ENCODE data around the gene DMWD. TPM values are rescaled to one million over a fixed set of nuclear protein-coding genes. Genes with fewer than 3 reads are reported as not detected.

Gene DMWD
- polyA plus RNA-seq, 1 donor (not counting 4 experiments of a cell fraction or from before 2014, with no cell fraction given): 10.1 TPM

GRCh38 chr19:45814166-45814780 is 21.6 kb upstream of the DMWD start:
- Histone ChIP-seq H2AFZ (ENCODE audit: control insufficient read depth, low read length) (no peak overlapping the region), H3K27ac (ENCODE audit: control insufficient read depth, insufficient read depth, low read length) (no peak overlapping the region), H4K20me1 (ENCODE audit: control insufficient read depth, extremely low read depth, insufficient read depth, low read length) (peaks cover 2% of the 10 kb centered on the region), H3K9me1 (ENCODE audit: control insufficient read depth, extremely low read depth, insufficient read depth, low read length) (no peaks in the 10 kb centered on the region), H3K4me3 (ENCODE audit: control insufficient read depth in 2 of 3, extremely low read depth in 1 of 3, insufficient read depth in 2 of 3, low read depth in 1 of 3, low read length in 3 of 3) (no peak overlapping the region), H3K9ac (ENCODE audit: control insufficient read depth, extremely low read depth, insufficient read depth, low read length) (no peak overlapping the region), H3K27me3 (ENCODE audit: control insufficient read depth, extremely low read depth, insufficient read depth, low read length) (no peaks in the 10 kb centered on the region), H3K36me3 (ENCODE audit: control insufficient read depth in 2 of 2, extremely low read depth in 1 of 2, insufficient read depth in 2 of 2, low read length in 2 of 2) (peaks cover 4 to 7% of the 10 kb centered on the region in 2 experiments), H3K9me3 (ENCODE audit: control insufficient read depth, low read depth, low read length) (no peaks in the 10 kb centered on the region), H3K4me1 (ENCODE audit: control insufficient read depth, extremely low read depth, insufficient read depth, low read length) (peaks cover 34% of the 10 kb centered on the region), H3K79me2 (ENCODE audit: control insufficient read depth, insufficient read depth, low read length) (no peaks in the 10 kb centered on the region), H3K4me2 (ENCODE audit: control insufficient read depth, extremely low read depth, insufficient read depth, low read depth, low read length) (no peak overlapping the region)
- peak; percentile 25 for DNase-seq (ENCODE audit: low read depth, low spot score)
- peak; percentile 87 for FAIRE-seq
- TF ChIP-seq, protein P1, sequence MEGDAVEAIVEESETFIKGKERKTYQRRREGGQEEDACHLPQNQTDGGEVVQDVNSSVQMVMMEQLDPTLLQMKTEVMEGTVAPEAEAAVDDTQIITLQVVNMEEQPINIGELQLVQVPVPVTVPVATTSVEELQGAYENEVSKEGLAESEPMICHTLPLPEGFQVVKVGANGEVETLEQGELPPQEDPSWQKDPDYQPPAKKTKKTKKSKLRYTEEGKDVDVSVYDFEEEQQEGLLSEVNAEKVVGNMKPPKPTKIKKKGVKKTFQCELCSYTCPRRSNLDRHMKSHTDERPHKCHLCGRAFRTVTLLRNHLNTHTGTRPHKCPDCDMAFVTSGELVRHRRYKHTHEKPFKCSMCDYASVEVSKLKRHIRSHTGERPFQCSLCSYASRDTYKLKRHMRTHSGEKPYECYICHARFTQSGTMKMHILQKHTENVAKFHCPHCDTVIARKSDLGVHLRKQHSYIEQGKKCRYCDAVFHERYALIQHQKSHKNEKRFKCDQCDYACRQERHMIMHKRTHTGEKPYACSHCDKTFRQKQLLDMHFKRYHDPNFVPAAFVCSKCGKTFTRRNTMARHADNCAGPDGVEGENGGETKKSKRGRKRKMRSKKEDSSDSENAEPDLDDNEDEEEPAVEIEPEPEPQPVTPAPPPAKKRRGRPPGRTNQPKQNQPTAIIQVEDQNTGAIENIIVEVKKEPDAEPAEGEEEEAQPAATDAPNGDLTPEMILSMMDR (optimal IDR thresholded peaks at IDR 0.05 in 1 of 3, IDR thresholded peaks at IDR 0.05 in 1 of 3, conservative IDR thresholded peaks at IDR 0.05 in 1 of 3; ENCODE audit: extremely low read depth in 1 of 3, insufficient read depth in 2 of 3, low read length in 3 of 3): no peak
- no peak for TF ChIP-seq EZH2 (IDR thresholded peaks at IDR 0.05; ENCODE audit: low read length)
- dilution Hi-C loops (cut with MboI; ENCODE audit: extremely low pct_ligation_motif_present, low sequenced_read_pairs): no loop called here

DNA sequence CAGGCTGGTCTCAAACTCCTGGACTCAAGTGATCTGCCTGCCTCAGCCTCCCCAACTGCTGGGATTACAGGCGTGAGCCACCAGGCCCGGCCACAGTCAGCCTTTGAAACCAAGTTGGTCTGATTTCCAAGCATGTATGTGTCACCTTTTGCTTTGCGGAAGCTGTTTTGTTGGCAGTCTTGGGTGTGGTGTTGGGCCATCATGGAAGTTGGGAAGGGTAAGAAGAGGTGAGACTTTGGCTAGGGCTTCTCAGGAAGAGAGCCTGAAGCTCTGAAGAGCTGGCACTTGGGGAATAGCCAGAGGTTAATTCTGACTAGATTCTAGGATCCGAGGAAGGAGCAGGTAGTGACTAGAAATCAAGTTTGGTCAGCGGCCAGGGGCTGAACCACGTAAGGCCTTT is 19.7 kb upstream of the DMWD start:
- Histone ChIP-seq H3K4me2 (ENCODE audit: control insufficient read depth, extremely low read depth, insufficient read depth, low read depth, low read length) (no peak overlapping the region), H3K27ac (ENCODE audit: control insufficient read depth, insufficient read depth, low read length) (peak overlapping the region; percentile 39), H2AFZ (ENCODE audit: control insufficient read depth, low read length) (no peak overlapping the region), H3K4me3 (ENCODE audit: control insufficient read depth in 2 of 3, extremely low read depth in 1 of 3, insufficient read depth in 2 of 3, low read depth in 1 of 3, low read length in 3 of 3) (no peak overlapping the region), H3K4me1 (ENCODE audit: control insufficient read depth, extremely low read depth, insufficient read depth, low read length) (peaks cover 29% of the 10 kb centered on the region), H3K79me2 (ENCODE audit: control insufficient read depth, insufficient read depth, low read length) (no peaks in the 10 kb centered on the region), H3K9me3 (ENCODE audit: control insufficient read depth, low read depth, low read length) (no peaks in the 10 kb centered on the region), H3K9me1 (ENCODE audit: control insufficient read depth, extremely low read depth, insufficient read depth, low read length) (no peaks in the 10 kb centered on the region), H3K27me3 (ENCODE audit: control insufficient read depth, extremely low read depth, insufficient read depth, low read length) (no peaks in the 10 kb centered on the region), H3K9ac (ENCODE audit: control insufficient read depth, extremely low read depth, insufficient read depth, low read length) (no peak overlapping the region), H3K36me3 (ENCODE audit: control insufficient read depth in 2 of 2, extremely low read depth in 1 of 2, insufficient read depth in 2 of 2, low read length in 2 of 2) (peaks cover 3 to 4% of the 10 kb centered on the region in 2 experiments), H4K20me1 (ENCODE audit: control insufficient read depth, extremely low read depth, insufficient read depth, low read length) (peaks cover 2% of the 10 kb centered on the region)
- dilution Hi-C loops (cut with MboI; ENCODE audit: extremely low pct_ligation_motif_present, low sequenced_read_pairs): no loop called here
- TF ChIP-seq, protein P1 (optimal IDR thresholded peaks at IDR 0.05 in 1 of 3, IDR thresholded peaks at IDR 0.05 in 1 of 3, conservative IDR thresholded peaks at IDR 0.05 in 1 of 3; ENCODE audit: extremely low read depth in 1 of 3, insufficient read depth in 2 of 3, low read length in 3 of 3): no peak
- no peak for TF ChIP-seq EZH2 (IDR thresholded peaks at IDR 0.05; ENCODE audit: low read length)
- FAIRE-seq (peak; percentile 69), DNase-seq (ENCODE audit: low read depth, low spot score) (peak; percentile 33)
